HG02938 (cell line): ENCODE results near the gene SUGCT.

Experiments
- ATAC-seq: cut with Tn5 transposase; IDR thresholded peaks from one replicate; pipeline ENCODE4 v1.9.1; 2021; ENCODE audit warnings: mild to moderate bottlenecking, moderate library complexity; ENCODE audit not compliant: unreplicated experiment

The SUGCT gene

GRCh38 chr7:40884241-40884640, 749.4 kb downstream of the SUGCT start:
- ATAC-seq: no peak

- ATAC-seq: no peak
Measured at GRCh38 chr7:40885503-40885902, 750.7 kb downstream of the SUGCT start.

- no peak for ATAC-seq
Measured at GRCh38 chr7:40887099-40887498, 752.3 kb downstream of the SUGCT start.

GRCh38 chr7:40888499-40888898, 753.7 kb downstream of the SUGCT start:
- ATAC-seq: no peak

- ATAC-seq: no peak
Measured at GRCh38 chr7:40889099-40889498, 754.3 kb downstream of the SUGCT start.

GRCh38 chr7:40889539-40889938, 754.7 kb downstream of the SUGCT start:
- no peak for ATAC-seq

- no peak for ATAC-seq
Measured at GRCh38 chr7:40890088-40890692, 755.4 kb downstream of the SUGCT start.

- no peak for ATAC-seq
Measured at GRCh38 chr7:40891232-40891631, 756.4 kb downstream of the SUGCT start.

GRCh38 chr7:40899151-40899550, 764.3 kb downstream of the SUGCT start:
- no peak for ATAC-seq

- no peak for ATAC-seq
Measured at GRCh38 chr7:40899636-40900507, 765.1 kb downstream of the SUGCT start.

GRCh38 chr7:40903872-40904271, 769.1 kb downstream of the SUGCT start:
- ATAC-seq: no peak

GRCh38 chr7:40907286-40907685, 772.5 kb downstream of the SUGCT start:
- no peak for ATAC-seq

- no peak for ATAC-seq
Measured at GRCh38 chr7:40909346-40909980, 774.7 kb downstream of the SUGCT start.
